ENCODE results near the gene KCNQ1. TPM values are rescaled to one million over a fixed set of nuclear protein-coding genes. Genes with fewer than 3 reads are reported as not detected.

Gene KCNQ1
- total and polyA plus RNA-seq, 2 of the 13 experiments (the other 11 are each of a cell fraction or from before 2014, with no cell fraction given), result 0.02 to 0.08 TPM

DNA sequence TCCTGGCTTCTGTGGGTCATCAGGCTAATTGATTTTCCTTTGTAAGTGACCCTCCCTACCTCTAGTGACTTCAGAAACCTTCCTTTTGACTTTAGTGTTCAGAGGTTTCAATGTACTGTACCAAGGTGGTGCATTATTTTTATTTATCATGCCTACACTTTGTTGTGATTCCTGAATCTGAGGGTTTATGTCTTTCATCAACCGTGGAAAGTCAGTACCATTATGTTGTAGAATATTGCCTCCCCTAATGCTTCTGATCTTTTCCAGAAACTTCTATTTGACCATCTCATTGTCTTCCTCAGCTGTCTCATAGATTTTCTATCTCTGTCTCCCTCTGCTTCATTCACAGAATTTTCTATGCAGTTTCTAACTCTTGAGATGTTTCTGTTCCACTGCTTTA, 149.5 kb downstream of the KCNQ1 start (continued):
- TF ChIP-seq, protein P1, sequence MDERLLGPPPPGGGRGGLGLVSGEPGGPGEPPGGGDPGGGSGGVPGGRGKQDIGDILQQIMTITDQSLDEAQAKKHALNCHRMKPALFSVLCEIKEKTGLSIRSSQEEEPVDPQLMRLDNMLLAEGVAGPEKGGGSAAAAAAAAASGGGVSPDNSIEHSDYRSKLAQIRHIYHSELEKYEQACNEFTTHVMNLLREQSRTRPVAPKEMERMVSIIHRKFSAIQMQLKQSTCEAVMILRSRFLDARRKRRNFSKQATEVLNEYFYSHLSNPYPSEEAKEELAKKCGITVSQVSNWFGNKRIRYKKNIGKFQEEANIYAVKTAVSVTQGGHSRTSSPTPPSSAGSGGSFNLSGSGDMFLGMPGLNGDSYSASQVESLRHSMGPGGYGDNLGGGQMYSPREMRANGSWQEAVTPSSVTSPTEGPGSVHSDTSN (CRISPR knock-in tag; IDR thresholded peaks at IDR 0.05), result no peak
- TF ChIP-seq ZNF329 (CRISPR knock-in tag; IDR thresholded peaks at IDR 0.05; ENCODE audit: low read depth), result no peak
- TF ChIP-seq SUZ12 (IDR thresholded peaks at IDR 0.05; ENCODE audit: low read depth, low read length), result no peak
- no peak for TF ChIP-seq ZBTB20 (CRISPR knock-in tag; IDR thresholded peaks at IDR 0.05; ENCODE audit: borderline replicate concordance, low read depth)
- TF ChIP-seq ZNF768 (CRISPR knock-in tag; IDR thresholded peaks at IDR 0.05), result no peak

DNA sequence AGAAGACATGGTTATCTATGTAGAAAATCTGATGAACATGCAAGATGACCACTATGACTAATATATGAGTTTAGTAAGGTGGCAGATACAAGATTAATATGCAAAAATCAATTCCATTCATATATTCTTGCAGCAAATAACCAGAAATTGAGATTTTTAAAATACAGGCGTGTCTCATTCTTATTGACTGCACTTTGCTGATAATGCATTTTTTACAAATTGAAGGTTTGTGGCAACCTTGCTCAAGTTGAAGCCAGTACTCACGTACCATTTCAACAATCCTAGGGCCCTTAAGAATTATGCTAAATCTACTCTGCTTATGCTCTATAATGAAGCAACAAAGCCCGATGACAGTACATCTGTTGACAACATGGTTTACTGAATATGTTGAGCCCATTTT, 150.4 kb downstream of the KCNQ1 start:
- no peak for DNase-seq (ENCODE audit: low spot score)
- Histone ChIP-seq H3K4me2 (ENCODE audit: low read depth, low read length) (no peak overlapping the region), H3K27ac (ENCODE audit: extremely low read length, insufficient read depth, low read length) (no peak overlapping the region), H4K20me1 (ENCODE audit: insufficient read depth, low read length) (peaks cover 3% of the 10 kb centered on the region; the same call in 1 of the 2 replicates), H3K9me3 (ENCODE audit: low read length) (peaks cover 10% of the 10 kb centered on the region; the same call in 1 of the 2 replicates), H3K27me3 (ENCODE audit: control insufficient read depth in 1 of 2, insufficient read depth in 2 of 2, low read length in 2 of 2) (peaks cover 9 to 55% of the 10 kb centered on the region in 2 experiments; a peak in 4 of 5 replicates), H3K4me3 (replicated peaks in 1 of 3; ENCODE audit: insufficient read depth in 1 of 3, low read depth in 2 of 3, low read length in 3 of 3) (no peak overlapping the region), H3K4me1 (ENCODE audit: insufficient read depth, low read length) (no peaks in the 10 kb centered on the region), H3K9ac (ENCODE audit: insufficient read depth, low read depth, low read length) (no peak overlapping the region), H3K79me2 (ENCODE audit: insufficient read depth, low read length) (no peaks in the 10 kb centered on the region), H2AFZ (ENCODE audit: low read length) (no peak overlapping the region), H3K36me3 (replicated peaks in 1 of 2; ENCODE audit: control insufficient read depth in 1 of 2, insufficient read depth in 2 of 2, low read length in 2 of 2) (no peaks in the 10 kb centered on the region)
- TF ChIP-seq KLF16 (CRISPR knock-in tag; IDR thresholded peaks at IDR 0.05) (no peak), MAFK (conservative IDR thresholded peaks at IDR 0.05 in 1 of 2, IDR thresholded peaks at IDR 0.05 in 1 of 2; ENCODE audit: low read length in 2 of 2) (peak; percentile 70 to 89), MAFF (IDR thresholded peaks at IDR 0.05; ENCODE audit: low read depth, low read length) (peak; percentile 79)
- intact Hi-C loops (cut with micrococcal nuclease; ENCODE audit: unreplicated experiment) (no loop called here), in situ Hi-C loops (cut with HindIII; ENCODE audit: extremely low pct_ligation_motif_present, low pct_unique_long_range_greater_than_20kb) (no loop called here)
- POLR2A ChIA-PET, result no interaction called here
- no peak for FAIRE-seq
- CTCF ChIA-PET (ENCODE audit: low intra/inter-chr PET ratio, low total read pairs), result no interaction called here
- no peak for ATAC-seq
- WGBS (ENCODE audit: low lambda C conversion rate), result 6% methylated on average over 3 of the region's 3 CpGs
- no TSS peak for BruUV-seq (replicated peaks)

Data from HepG2 (cell line).